ENCODE results near the gene GPR61.

GPR61 gene

DNA sequence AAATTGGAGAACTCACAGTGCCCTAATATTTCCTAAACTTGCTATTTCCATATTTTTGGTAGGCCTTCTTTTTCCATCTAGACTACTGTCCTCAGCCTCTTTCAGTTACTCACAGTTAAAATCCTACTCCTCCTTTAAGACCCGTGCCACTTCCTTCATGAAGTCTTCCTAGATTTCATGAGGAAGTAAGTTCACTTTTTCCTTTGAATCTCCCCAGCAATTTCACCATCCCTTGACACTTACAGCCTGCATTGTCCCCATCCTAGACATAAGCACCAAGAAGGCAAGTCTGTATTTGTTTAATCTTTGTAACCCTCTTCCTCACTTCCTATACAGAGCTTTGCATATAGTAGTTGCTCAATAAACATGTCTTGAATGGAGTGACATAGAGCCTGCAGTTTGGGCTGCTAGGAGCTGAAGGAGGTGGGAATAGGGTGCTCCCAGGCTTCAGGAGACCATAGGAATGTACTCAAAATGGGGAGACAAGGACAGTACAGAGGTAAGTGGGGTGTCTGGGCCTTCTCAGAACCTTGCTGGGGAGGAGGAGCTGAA, 5.3 kb upstream of the GPR61 start:
- TF ChIP-seq, protein P1, sequence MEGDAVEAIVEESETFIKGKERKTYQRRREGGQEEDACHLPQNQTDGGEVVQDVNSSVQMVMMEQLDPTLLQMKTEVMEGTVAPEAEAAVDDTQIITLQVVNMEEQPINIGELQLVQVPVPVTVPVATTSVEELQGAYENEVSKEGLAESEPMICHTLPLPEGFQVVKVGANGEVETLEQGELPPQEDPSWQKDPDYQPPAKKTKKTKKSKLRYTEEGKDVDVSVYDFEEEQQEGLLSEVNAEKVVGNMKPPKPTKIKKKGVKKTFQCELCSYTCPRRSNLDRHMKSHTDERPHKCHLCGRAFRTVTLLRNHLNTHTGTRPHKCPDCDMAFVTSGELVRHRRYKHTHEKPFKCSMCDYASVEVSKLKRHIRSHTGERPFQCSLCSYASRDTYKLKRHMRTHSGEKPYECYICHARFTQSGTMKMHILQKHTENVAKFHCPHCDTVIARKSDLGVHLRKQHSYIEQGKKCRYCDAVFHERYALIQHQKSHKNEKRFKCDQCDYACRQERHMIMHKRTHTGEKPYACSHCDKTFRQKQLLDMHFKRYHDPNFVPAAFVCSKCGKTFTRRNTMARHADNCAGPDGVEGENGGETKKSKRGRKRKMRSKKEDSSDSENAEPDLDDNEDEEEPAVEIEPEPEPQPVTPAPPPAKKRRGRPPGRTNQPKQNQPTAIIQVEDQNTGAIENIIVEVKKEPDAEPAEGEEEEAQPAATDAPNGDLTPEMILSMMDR (IDR thresholded peaks at IDR 0.05), result no peak

DNA sequence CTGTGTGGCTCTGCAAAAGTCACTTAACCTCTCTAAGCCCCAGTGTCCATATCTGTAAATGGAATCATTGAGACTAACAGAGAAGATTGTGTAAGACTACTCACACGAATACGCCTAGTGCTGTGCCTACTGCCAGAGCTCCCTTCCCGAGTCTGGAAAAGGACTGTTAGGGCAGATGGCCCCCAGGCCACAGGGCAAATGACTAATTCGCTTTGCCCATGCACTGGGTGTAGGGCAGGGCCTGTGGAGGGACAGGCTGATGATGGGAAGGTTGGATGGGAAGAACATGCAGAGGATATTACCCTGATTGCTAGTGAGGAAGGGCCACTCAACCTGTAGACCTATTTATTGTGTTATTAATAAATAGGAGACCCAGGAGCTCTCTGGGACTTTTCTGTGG, 4.2 kb upstream of the GPR61 start:
- TF ChIP-seq, protein P1 (IDR thresholded peaks at IDR 0.05), result no peak

DNA sequence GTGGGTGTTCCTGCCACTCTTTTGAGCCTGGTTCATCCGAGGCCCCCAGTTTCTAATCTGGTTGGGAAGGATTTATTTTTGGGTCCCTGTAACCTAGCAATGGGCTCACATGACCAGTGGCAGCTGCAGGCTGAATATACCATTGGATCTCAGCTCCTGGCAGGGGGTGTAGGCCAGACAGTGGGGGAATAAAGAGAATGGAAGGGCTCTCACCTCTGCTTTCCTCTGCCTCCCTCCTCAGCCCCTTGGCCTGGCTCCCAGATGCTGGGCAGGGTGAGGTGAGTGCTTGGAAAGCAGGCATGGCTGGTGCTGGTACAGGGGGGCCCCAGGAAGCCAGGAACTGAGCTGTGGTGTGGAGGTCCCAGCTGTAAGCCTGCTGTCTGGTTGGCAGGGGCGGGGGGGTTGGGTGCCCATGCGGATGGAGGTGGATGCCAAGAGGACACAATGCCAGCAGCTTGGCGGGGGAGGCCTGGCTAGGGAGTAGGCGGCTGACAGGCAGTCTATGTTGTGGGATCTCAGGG, 3.6 kb upstream of the GPR61 start:
- TF ChIP-seq, protein P1 (IDR thresholded peaks at IDR 0.05), result no peak

DNA sequence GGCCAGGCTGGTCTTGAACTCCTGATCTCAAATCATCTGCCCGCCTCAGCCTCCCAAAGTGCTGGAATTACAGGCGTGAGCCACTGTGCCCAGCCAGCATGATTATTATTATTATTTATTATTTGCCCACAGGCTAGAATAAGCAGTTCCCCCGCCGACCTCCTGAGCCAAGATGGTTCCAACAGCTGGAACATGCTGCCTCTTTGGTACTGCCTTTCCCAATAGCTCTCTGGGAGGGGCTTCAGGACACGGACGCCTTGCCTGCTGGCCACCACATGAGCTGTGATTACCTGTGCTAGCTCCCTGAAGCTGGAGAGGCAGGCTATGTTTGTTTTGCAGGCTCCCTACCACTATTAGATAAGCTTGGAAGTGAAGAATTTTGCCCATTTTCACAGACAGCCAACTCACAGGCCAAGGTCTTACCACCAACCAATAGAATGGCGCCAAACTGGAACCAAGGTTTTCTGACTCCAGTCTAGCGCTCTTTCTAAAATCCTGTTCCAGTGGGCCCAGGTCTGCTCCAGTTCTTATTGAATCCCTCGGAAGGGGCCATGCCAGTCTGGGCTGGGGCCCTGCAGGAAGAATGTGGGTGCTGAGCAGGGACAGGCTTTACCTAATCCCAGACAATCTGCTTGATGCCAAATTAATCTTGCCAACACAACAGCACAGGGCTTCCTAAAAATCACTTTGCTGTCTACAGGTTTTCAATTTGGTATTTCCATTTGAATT, 2.1 kb upstream of the GPR61 start:
- TF ChIP-seq, protein P1 (IDR thresholded peaks at IDR 0.05), result no peak

DNA sequence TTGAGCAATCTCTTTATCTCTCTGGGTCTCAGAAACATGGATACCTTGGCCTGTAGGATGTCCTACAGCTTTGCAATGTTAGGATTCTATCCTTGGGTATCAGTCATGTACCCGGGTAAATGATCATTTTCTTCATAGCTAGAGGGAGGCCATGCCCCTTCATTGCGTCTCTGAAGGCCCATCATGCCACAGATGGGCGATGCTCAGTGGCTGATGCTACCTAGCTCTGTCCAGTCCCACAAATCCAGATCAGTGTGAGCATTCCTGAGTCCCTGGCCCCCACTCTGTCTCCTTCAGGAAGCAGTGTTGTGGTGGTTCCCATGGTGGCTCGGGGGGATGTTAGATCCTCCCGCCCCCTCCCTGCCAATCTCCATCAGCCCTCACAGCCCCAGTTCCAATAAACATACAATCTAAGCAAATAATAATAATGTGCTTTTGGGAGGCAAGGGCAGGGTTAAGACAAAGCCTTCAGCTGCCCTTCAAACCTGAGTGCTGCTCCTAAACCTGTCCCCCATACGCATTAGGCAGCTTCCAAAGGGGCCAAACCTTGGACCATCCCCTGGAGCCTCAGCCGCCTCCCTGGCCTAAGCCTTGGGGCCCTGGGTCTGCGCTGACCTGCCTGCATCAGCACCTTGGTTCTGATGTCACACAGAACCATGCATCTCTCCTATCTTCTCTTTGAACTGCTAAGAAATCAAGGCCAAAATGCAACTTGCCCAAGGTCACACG, 681 bp upstream of the GPR61 start:
- TF ChIP-seq, protein P1 (IDR thresholded peaks at IDR 0.05), result no peak

DNA sequence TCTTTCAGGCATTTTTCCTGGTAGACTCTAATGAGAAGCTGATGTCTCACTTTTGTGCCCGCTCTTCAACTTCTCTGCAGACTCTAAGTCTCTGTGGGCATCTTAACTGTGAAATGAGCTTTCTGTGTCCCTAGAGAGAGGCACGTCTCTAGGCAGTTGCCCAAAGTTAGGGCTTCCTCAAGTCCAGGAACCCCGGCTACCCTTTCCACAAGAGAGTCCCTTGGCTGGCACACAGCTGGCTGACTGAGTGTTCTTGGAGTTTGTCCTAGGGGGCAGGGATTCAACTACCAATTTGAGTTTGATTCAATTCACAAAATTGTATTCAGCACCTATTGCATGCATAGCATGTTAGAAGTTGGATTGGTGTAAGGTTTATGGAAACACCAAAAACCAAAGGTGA, 1.4 kb downstream of the GPR61 start:
- TF ChIP-seq, protein P1 (IDR thresholded peaks at IDR 0.05), result no peak

DNA sequence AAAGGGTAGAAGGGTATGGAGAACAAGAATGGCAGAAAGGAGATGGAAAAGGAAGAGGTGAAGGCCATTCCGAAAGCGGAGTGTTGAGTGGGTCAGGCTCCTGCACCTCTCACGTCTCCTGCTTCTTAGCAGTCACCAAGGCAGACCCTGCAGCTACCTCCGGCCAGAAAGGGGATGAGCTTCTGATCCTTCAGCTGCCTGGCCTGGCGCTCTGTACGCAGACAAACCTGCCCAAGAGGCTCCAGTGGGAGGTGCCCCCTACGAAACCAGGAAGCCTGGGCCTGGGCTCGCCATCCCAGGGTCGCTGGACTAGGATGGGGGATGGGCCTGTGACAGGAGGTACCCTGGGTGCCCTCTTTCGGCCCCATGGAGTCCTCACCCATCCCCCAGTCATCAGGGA, 3.0 kb downstream of the GPR61 start:
- TF ChIP-seq, protein P1 (IDR thresholded peaks at IDR 0.05), result no peak
